WTC11 (cell line): ENCODE measurements around the gene ZXDC. TPM values are rescaled to one million over a fixed set of nuclear protein-coding genes. Genes with fewer than 3 reads are reported as not detected.

Experiments
- ATAC-seq: fragments of 200-7000 bp; cut with Tn5 transposase; 2 replicates; pipeline ENCODE4 v1.10.0; 2021; ENCODE audit warnings: mild to moderate bottlenecking, moderate library complexity
- CTCF ChIA-PET: fragments of 300-600 bp; sonication (Branson Sonifier 250); formaldehyde crosslinking; loops from one replicate; lab custom pipeline; 2021; ENCODE audit warnings: antibody characterized with exemption; lab: Charles Lee
- POLR2A ChIA-PET: fragments of 350-600 bp; sonication (Branson Sonifier 250); formaldehyde crosslinking; loops from one replicate; lab custom pipeline; 2021; ENCODE audit warnings: antibody characterized with exemption; lab: Charles Lee
- DNase-seq: peaks from one replicate; pipeline ENCODE4 v3.0.0; 2021; ENCODE audit warnings: low spot score
- H3K27ac Mint-ChIP-seq: 2 replicates; pipeline ENCODE4 v1.8.0; 2021; ENCODE audit warnings: mixed read lengths
- H3K27me3 Mint-ChIP-seq: 2 replicates; pipeline ENCODE4 v1.8.0; 2021; ENCODE audit warnings: low read depth, mild to moderate bottlenecking, moderate library complexity, mixed read lengths
- H3K36me3 Mint-ChIP-seq: 2 replicates; pipeline ENCODE4 v1.8.0; 2021; ENCODE audit warnings: mixed read lengths
- H3K4me1 Mint-ChIP-seq: 2 replicates; pipeline ENCODE4 v1.8.0; 2022; ENCODE audit warnings: mixed read lengths
- H3K4me3 Mint-ChIP-seq: 2 replicates; pipeline ENCODE4 v1.8.0; 2021; ENCODE audit warnings: mild to moderate bottlenecking, moderate library complexity, mixed read lengths
- H3K9me3 Mint-ChIP-seq: 2 replicates; pipeline ENCODE4 v1.8.0; 2021; ENCODE audit warnings: mixed read lengths
- AFF4 ChIP-seq: sonication (generic); formaldehyde crosslinking; IDR thresholded peaks from 2 replicates; pipeline ENCODE4 v1.8.1; 2023; ENCODE audit warnings: mild to moderate bottlenecking, missing genetic modification reagents, borderline replicate concordance
- ATF2 ChIP-seq: sonication (generic); formaldehyde crosslinking; IDR thresholded peaks from 2 replicates; pipeline ENCODE4 v1.8.1; 2022; ENCODE audit warnings: low read depth, missing genetic modification reagents, borderline replicate concordance
- ATF3 ChIP-seq: sonication (generic); formaldehyde crosslinking; conservative IDR thresholded peaks from 2 replicates; pipeline ENCODE4 v1.8.1; 2022; ENCODE audit warnings: mild to moderate bottlenecking, missing genetic modification reagents
- CDX4 ChIP-seq: fragments of 250-450 bp; sonication (Bioruptor Pico); IDR thresholded peaks from 2 replicates; pipeline ENCODE4 v1.9.0; 2021; ENCODE audit warnings: moderate library complexity, mild to moderate bottlenecking, inconsistent platforms, borderline replicate concordance
- CREB1 ChIP-seq: sonication (generic); formaldehyde crosslinking; IDR thresholded peaks from 2 replicates; pipeline ENCODE4 v1.8.0; 2023; ENCODE audit warnings: mild to moderate bottlenecking, missing genetic modification reagents
- CREM ChIP-seq: sonication (generic); formaldehyde crosslinking; IDR thresholded peaks from 2 replicates; pipeline ENCODE4 v1.8.1; 2022; ENCODE audit warnings: mild to moderate bottlenecking, missing genetic modification reagents, moderate library complexity
- ELF4 ChIP-seq: sonication (generic); formaldehyde crosslinking; IDR thresholded peaks from 2 replicates; pipeline ENCODE4 v1.8.1; 2022; ENCODE audit warnings: low read depth, mild to moderate bottlenecking, moderate library complexity, missing genetic modification reagents
- FOXP4 ChIP-seq: sonication (generic); formaldehyde crosslinking; IDR thresholded peaks from 2 replicates; pipeline ENCODE4 v1.8.0; 2022; ENCODE audit warnings: mild to moderate bottlenecking, missing genetic modification reagents
- JUN ChIP-seq: sonication (generic); formaldehyde crosslinking; IDR thresholded peaks from 2 replicates; pipeline ENCODE4 v1.8.0; 2023; ENCODE audit warnings: mild to moderate bottlenecking, missing genetic modification reagents
- KAT7 ChIP-seq: sonication (generic); formaldehyde crosslinking; IDR thresholded peaks from 2 replicates; pipeline ENCODE4 v1.8.1; 2023; ENCODE audit warnings: missing genetic modification reagents, mild to moderate bottlenecking, borderline replicate concordance
- MAX ChIP-seq: sonication (generic); formaldehyde crosslinking; IDR thresholded peaks from 2 replicates; pipeline ENCODE4 v1.8.0; 2022; ENCODE audit warnings: mild to moderate bottlenecking, missing genetic modification reagents
- MLX ChIP-seq: sonication (generic); formaldehyde crosslinking; IDR thresholded peaks from 2 replicates; pipeline ENCODE4 v1.8.1; 2023; ENCODE audit warnings: mild to moderate bottlenecking, missing genetic modification reagents, moderate library complexity
- MYBL2 ChIP-seq: sonication (generic); formaldehyde crosslinking; IDR thresholded peaks from 2 replicates; pipeline ENCODE4 v1.8.1; 2023; ENCODE audit warnings: mild to moderate bottlenecking, moderate library complexity, missing genetic modification reagents
- NFYB ChIP-seq: sonication (generic); formaldehyde crosslinking; conservative IDR thresholded peaks from 2 replicates; pipeline ENCODE4 v1.8.0; 2022; ENCODE audit warnings: low read depth, missing genetic modification reagents
- NR2C2 ChIP-seq: sonication (generic); formaldehyde crosslinking; IDR thresholded peaks from 2 replicates; pipeline ENCODE4 v1.8.0; 2022; ENCODE audit warnings: mild to moderate bottlenecking, missing genetic modification reagents
- PREB ChIP-seq: sonication (generic); formaldehyde crosslinking; IDR thresholded peaks from 2 replicates; pipeline ENCODE4 v1.8.1; 2022; ENCODE audit warnings: mild to moderate bottlenecking, missing genetic modification reagents, moderate library complexity, borderline replicate concordance
- SMAD4 ChIP-seq: sonication (generic); formaldehyde crosslinking; IDR thresholded peaks from 2 replicates; pipeline ENCODE4 v1.8.0; 2022; ENCODE audit warnings: mild to moderate bottlenecking, missing genetic modification reagents
- SOX15 ChIP-seq: fragments of 250-450 bp; sonication (Bioruptor Pico); IDR thresholded peaks from 2 replicates; pipeline ENCODE4 v1.9.0; 2021; ENCODE audit warnings: mild to moderate bottlenecking
- ZBTB21 ChIP-seq: sonication (generic); formaldehyde crosslinking; IDR thresholded peaks from 2 replicates; pipeline ENCODE4 v1.8.1; 2023; ENCODE audit warnings: mild to moderate bottlenecking, missing genetic modification reagents, borderline replicate concordance
- ZBTB43 ChIP-seq: sonication (generic); formaldehyde crosslinking; IDR thresholded peaks from 2 replicates; pipeline ENCODE4 v1.8.1; 2023; ENCODE audit warnings: mild to moderate bottlenecking, missing genetic modification reagents
- ZNF232 ChIP-seq: sonication (generic); formaldehyde crosslinking; IDR thresholded peaks from 2 replicates; pipeline ENCODE4 v1.8.0; 2022; ENCODE audit warnings: mild to moderate bottlenecking, missing genetic modification reagents
- ZNF396 ChIP-seq: fragments of 250-450 bp; sonication (Bioruptor Pico); IDR thresholded peaks from 2 replicates; pipeline ENCODE4 v1.8.0; 2021; ENCODE audit warnings: mild to moderate bottlenecking, moderate library complexity, borderline replicate concordance
- total RNA-seq: library from RNA; stranded (reverse); gene quantifications from 3 replicates; pipeline ENCODE4 v1.2.3, GENCODE V29; 2021

Gene ZXDC
- total RNA-seq, 1 experiment from 2014 or later, result 34.7 TPM

GRCh38 chr3:126503701-126504100, 28.0 kb upstream of the ZXDC start:
- ATAC-seq (no peak), DNase-seq (no peak)
- H3K27me3 Mint-ChIP-seq, result no peaks in the 10 kb centered on the region
- CTCF ChIA-PET, result interaction anchor here (1.1 kb wide), 1 partner anchor 14 kb away, joined by 3 read pairs; no protein-coding TSS in a partner anchor
- H3K4me1 Mint-ChIP-seq, result peaks cover 13% of the 10 kb centered on the region
- H3K36me3 Mint-ChIP-seq, result no peaks in the 10 kb centered on the region
- POLR2A ChIA-PET, result no interaction called here
- no peak overlapping the region for H3K4me3 Mint-ChIP-seq
- H3K9me3 Mint-ChIP-seq, result no peaks in the 10 kb centered on the region
- no peak overlapping the region for H3K27ac Mint-ChIP-seq
- TF ChIP-seq ELF4 (CRISPR knock-in tag) (no peak), SMAD4 (CRISPR knock-in tag) (no peak), NFYB (CRISPR knock-in tag) (no peak), ZBTB43 (CRISPR knock-in tag) (no peak), ATF3 (CRISPR knock-in tag) (no peak), CREM (CRISPR knock-in tag) (no peak), CDX4 (CRISPR knock-in tag) (no peak), ZBTB21 (no peak), FOXP4 (no peak), SOX15 (no peak), ZNF232 (CRISPR knock-in tag) (no peak), JUN (CRISPR knock-in tag) (no peak), MYBL2 (CRISPR knock-in tag) (no peak), KAT7 (CRISPR knock-in tag) (no peak), NR2C2 (CRISPR knock-in tag) (no peak), CREB1 (CRISPR knock-in tag) (no peak), MLX (CRISPR knock-in tag) (no peak), ZNF396 (CRISPR knock-in tag) (no peak), ATF2 (CRISPR knock-in tag) (no peak)

- CTCF ChIA-PET, result no interaction called here
- TF ChIP-seq PREB (CRISPR knock-in tag), result no peak
- TF ChIP-seq MAX, result no peak
- no peak for TF ChIP-seq AFF4 (CRISPR knock-in tag)
- TF ChIP-seq, all 79 proteins: peak for 0
- POLR2A ChIA-PET, result no interaction called here
- Mint-ChIP-seq H3K27ac (no peak overlapping the region), H3K9me3 (no peaks in the 10 kb centered on the region), H3K4me3 (no peak overlapping the region), H3K36me3 (no peaks in the 10 kb centered on the region), H3K27me3 (no peaks in the 10 kb centered on the region), H3K4me1 (peaks cover 15% of the 10 kb centered on the region)
- no peak for DNase-seq
- no peak for ATAC-seq
Measured at GRCh38 chr3:126502656-126503055, 27.0 kb upstream of the ZXDC start.
